ENCODE results near the gene ZNF446. TPM values are rescaled to one million over a fixed set of nuclear protein-coding genes. Genes with fewer than 3 reads are reported as not detected.

The ZNF446 gene
- total and polyA plus RNA-seq, 10 of the 15 experiments (the other 5 are each of a cell fraction or from before 2014, with no cell fraction given) = 0.14 to 6.9 (median 4.1) TPM

DNA sequence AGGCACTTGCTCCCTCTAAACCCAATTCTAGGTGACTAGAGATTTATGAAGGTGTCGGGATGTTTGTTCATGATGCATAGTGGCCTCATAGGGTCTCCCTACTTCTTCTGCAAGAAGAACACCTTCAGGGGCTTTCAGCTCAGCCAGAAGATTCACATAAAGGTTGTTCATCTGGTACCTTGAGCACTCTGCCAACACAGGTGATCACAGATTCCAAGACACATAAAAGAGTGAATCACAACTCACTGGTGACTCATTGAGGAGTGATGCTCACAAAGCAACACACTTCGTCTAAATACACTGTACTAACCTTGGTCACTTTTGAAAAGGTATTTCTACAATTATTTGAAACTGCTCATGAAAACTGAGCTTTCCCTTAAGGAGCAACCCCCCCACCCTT lies 16.1 kb upstream of the ZNF446 start:
- FAIRE-seq = no peak
- POLR2A ChIA-PET = interaction anchor here (1.4 kb wide), 1 partner anchor 9 kb away, joined by 7 read pairs; the partner anchor contains the start of gene ZNF324B
- no peak overlapping the region for H3K4me2 ChIP-seq (ENCODE audit: control insufficient read depth, insufficient read depth)
- H3K79me2 ChIP-seq (ENCODE audit: control insufficient read depth, insufficient read depth, low read length) = no peaks in the 10 kb centered on the region
- peaks cover 4% of the 10 kb centered on the region; the same call in 1 of the 2 replicates for H3K4me1 ChIP-seq (ENCODE audit: control insufficient read depth, insufficient read depth, low read length)
- H2AFZ ChIP-seq (ENCODE audit: control insufficient read depth, low read depth, low read length) = no peak overlapping the region
- BruUV-seq (replicated peaks) = no TSS peak
- intact Hi-C loops (cut with micrococcal nuclease; ENCODE audit: unreplicated experiment) (no loop called here), in situ Hi-C loops (cut with MboI) (no loop called here)
- 98% methylated on average over 2 of the region's 2 CpGs for WGBS (ENCODE audit: insufficient coverage, insufficient replicate concordance, low lambda C conversion rate, missing lambda C conversion rate)
- H3K27me3 ChIP-seq (replicated peaks in 1 of 2; ENCODE audit: control insufficient read depth in 2 of 2, insufficient read depth in 2 of 2, low read length in 1 of 2) = no peaks in the 10 kb centered on the region
- TF ChIP-seq ZBED1 (IDR thresholded peaks at IDR 0.05; ENCODE audit: borderline replicate concordance) (no peak), BCL11A (IDR thresholded peaks at IDR 0.05; ENCODE audit: low read depth, low read length) (no peak), NR2C2 (IDR thresholded peaks at IDR 0.05; ENCODE audit: borderline replicate concordance, control insufficient read depth, insufficient read length, low read depth) (no peak), SP1 (IDR thresholded peaks at IDR 0.05; ENCODE audit: low read depth, low read length) (no peak), MEF2B (IDR thresholded peaks at IDR 0.05; ENCODE audit: partially characterized antibody, poor library complexity, severe bottlenecking) (no peak), MTA3 (IDR thresholded peaks at IDR 0.05; ENCODE audit: borderline replicate concordance, low read length) (no peak), SMAD1 (IDR thresholded peaks at IDR 0.05; ENCODE audit: low read depth, partially characterized antibody) (no peak), IKZF1 (conservative IDR thresholded peaks at IDR 0.05) (no peak), IKZF2 (IDR thresholded peaks at IDR 0.05) (no peak)
- CTCF ChIA-PET = no interaction called here
- H3K9me3 ChIP-seq (replicated peaks; ENCODE audit: control insufficient read depth, insufficient read depth, low read length) = no peaks in the 10 kb centered on the region
- ATAC-seq = no peak
- no peak for DNase-seq (ENCODE audit: low read depth, low spot score)
- no peak overlapping the region for H3K27ac ChIP-seq (ENCODE audit: control insufficient read depth, insufficient read depth)
- SMC1A ChIA-PET (ENCODE audit: uncharacterized antibody, unreplicated experiment) = interaction anchor here (1.0 kb wide), 1 partner anchor 25 kb away, joined by 3 read pairs; no protein-coding TSS in a partner anchor
- H3K4me3 ChIP-seq = no peak overlapping the region
- H4K20me1 ChIP-seq (ENCODE audit: control insufficient read depth, insufficient read depth) = no peaks in the 10 kb centered on the region
- peaks cover 0 to 2% of the 10 kb centered on the region in 2 experiments; a peak in 1 of 4 replicates for H3K36me3 ChIP-seq (ENCODE audit: control insufficient read depth in 2 of 2, insufficient read depth in 2 of 2, low read length in 1 of 2)
- H3K9ac ChIP-seq (ENCODE audit: control insufficient read depth, insufficient read depth, low read length) = no peak overlapping the region
- RAD21 ChIA-PET (ENCODE audit: unreplicated experiment) = interaction anchor here (0.6 kb wide), 1 partner anchor 277 kb away, joined by 3 read pairs; the partner anchor contains the start of gene ZNF274
